ENCODE measurements around the gene ATP8A2. TPM values are rescaled to one million over a fixed set of nuclear protein-coding genes. Genes with fewer than 3 reads are reported as not detected.

ATP8A2 gene
- polyA plus RNA-seq, 1 donor from 2014 or later, result 11.9 TPM

DNA sequence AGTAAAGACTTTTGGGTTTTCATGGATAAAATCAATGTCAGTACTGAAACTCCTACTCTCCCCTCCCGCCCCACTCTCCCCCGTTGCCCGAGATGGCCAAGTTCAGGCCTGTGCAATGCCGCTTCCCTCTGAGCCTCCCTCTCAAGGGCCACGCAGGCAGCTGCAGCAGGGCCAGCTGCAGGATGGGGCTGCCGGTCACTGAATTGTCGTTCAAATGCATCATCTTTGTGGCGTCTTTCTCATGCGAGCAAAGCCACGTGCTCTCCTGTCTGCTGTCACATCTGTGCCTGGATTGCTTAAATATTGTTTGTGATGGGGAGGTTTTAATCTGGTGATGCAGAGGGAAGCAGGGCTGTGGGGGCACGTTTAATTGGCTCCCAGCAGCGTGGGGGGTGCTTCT is 653.4 kb downstream of the ATP8A2 start:
- no peaks in the 10 kb centered on the region for H3K79me2 ChIP-seq (replicated peaks; ENCODE audit: insufficient read depth, low read length)
- no peaks in the 10 kb centered on the region for H3K27me3 ChIP-seq (ENCODE audit: insufficient read depth, low read depth, low read length)
- TF ChIP-seq POLR2AphosphoS5 (IDR thresholded peaks at IDR 0.05), result no peak
- TF ChIP-seq MXI1 (conservative IDR thresholded peaks at IDR 0.05; ENCODE audit: poor library complexity, severe bottlenecking), result no peak
- TF ChIP-seq, protein P1, sequence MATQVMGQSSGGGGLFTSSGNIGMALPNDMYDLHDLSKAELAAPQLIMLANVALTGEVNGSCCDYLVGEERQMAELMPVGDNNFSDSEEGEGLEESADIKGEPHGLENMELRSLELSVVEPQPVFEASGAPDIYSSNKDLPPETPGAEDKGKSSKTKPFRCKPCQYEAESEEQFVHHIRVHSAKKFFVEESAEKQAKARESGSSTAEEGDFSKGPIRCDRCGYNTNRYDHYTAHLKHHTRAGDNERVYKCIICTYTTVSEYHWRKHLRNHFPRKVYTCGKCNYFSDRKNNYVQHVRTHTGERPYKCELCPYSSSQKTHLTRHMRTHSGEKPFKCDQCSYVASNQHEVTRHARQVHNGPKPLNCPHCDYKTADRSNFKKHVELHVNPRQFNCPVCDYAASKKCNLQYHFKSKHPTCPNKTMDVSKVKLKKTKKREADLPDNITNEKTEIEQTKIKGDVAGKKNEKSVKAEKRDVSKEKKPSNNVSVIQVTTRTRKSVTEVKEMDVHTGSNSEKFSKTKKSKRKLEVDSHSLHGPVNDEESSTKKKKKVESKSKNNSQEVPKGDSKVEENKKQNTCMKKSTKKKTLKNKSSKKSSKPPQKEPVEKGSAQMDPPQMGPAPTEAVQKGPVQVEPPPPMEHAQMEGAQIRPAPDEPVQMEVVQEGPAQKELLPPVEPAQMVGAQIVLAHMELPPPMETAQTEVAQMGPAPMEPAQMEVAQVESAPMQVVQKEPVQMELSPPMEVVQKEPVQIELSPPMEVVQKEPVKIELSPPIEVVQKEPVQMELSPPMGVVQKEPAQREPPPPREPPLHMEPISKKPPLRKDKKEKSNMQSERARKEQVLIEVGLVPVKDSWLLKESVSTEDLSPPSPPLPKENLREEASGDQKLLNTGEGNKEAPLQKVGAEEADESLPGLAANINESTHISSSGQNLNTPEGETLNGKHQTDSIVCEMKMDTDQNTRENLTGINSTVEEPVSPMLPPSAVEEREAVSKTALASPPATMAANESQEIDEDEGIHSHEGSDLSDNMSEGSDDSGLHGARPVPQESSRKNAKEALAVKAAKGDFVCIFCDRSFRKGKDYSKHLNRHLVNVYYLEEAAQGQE (IDR thresholded peaks at IDR 0.05; ENCODE audit: borderline replicate concordance), result no peak
- no peak for TF ChIP-seq SMC3 (conservative IDR thresholded peaks at IDR 0.05; ENCODE audit: poor library complexity)
- no peak for TF ChIP-seq RAD21 (conservative IDR thresholded peaks at IDR 0.05)
- TF ChIP-seq EP300 (conservative IDR thresholded peaks at IDR 0.05; ENCODE audit: poor library complexity, severe bottlenecking), result no peak
- TF ChIP-seq, protein P2, sequence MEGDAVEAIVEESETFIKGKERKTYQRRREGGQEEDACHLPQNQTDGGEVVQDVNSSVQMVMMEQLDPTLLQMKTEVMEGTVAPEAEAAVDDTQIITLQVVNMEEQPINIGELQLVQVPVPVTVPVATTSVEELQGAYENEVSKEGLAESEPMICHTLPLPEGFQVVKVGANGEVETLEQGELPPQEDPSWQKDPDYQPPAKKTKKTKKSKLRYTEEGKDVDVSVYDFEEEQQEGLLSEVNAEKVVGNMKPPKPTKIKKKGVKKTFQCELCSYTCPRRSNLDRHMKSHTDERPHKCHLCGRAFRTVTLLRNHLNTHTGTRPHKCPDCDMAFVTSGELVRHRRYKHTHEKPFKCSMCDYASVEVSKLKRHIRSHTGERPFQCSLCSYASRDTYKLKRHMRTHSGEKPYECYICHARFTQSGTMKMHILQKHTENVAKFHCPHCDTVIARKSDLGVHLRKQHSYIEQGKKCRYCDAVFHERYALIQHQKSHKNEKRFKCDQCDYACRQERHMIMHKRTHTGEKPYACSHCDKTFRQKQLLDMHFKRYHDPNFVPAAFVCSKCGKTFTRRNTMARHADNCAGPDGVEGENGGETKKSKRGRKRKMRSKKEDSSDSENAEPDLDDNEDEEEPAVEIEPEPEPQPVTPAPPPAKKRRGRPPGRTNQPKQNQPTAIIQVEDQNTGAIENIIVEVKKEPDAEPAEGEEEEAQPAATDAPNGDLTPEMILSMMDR (IDR thresholded peaks at IDR 0.05; ENCODE audit: poor library complexity, severe bottlenecking), result no peak
- TF ChIP-seq EZH2 (IDR thresholded peaks at IDR 0.05; ENCODE audit: borderline replicate concordance, insufficient read depth, low read length, poor library complexity, severe bottlenecking), result no peak
- no peak for TF ChIP-seq TAF1 (IDR thresholded peaks at IDR 0.05; ENCODE audit: low read depth)
- no peak overlapping the region for H3K4me3 ChIP-seq (ENCODE audit: low read length)
- H2AFZ ChIP-seq (ENCODE audit: low read depth, low read length), result no peak overlapping the region
- H3K9me2 ChIP-seq (ENCODE audit: insufficient read depth, low read length), result no peaks in the 10 kb centered on the region
- H4K20me1 ChIP-seq (ENCODE audit: insufficient read depth), result no peaks in the 10 kb centered on the region
- H3K36me3 ChIP-seq (ENCODE audit: insufficient read depth, low read length), result no peaks in the 10 kb centered on the region
- H3K9me3 ChIP-seq (ENCODE audit: low read length), result no peaks in the 10 kb centered on the region
- no peak overlapping the region for H3K4me2 ChIP-seq (ENCODE audit: low read length)
- no peaks in the 10 kb centered on the region for H3F3A ChIP-seq (ENCODE audit: insufficient read depth, low read length, poor library complexity, severe bottlenecking)
- no peak overlapping the region for H3K9ac ChIP-seq (ENCODE audit: low read length)
- no peak overlapping the region for H3K27ac ChIP-seq (ENCODE audit: low read length)

DNA sequence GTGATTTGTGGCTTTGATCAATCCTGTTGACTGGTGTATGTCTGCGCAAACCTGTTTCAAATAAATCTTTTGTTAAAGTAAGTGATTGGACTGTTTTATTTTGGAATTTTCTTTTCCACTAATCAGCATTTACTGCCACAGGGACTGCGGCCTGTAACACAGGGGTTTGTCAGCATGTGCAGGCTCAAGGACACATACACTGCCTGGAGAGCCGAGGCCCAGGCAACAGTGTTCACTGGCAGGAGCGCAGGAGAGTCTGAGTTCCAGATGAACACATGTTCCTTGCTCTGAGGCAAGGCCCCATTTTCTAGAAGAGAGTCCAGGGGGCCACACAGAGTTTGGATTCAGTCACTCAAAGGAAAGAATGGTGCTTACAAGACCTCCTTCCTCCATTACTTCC is 654.0 kb downstream of the ATP8A2 start:
- H3K4me3 ChIP-seq (ENCODE audit: low read length), result no peak overlapping the region
- H3F3A ChIP-seq (ENCODE audit: insufficient read depth, low read length, poor library complexity, severe bottlenecking), result no peaks in the 10 kb centered on the region
- no peaks in the 10 kb centered on the region for H3K9me2 ChIP-seq (ENCODE audit: insufficient read depth, low read length)
- no peaks in the 10 kb centered on the region for H3K36me3 ChIP-seq (ENCODE audit: insufficient read depth, low read length)
- H3K9me3 ChIP-seq (ENCODE audit: low read length), result no peaks in the 10 kb centered on the region
- H3K9ac ChIP-seq (ENCODE audit: low read length), result no peak overlapping the region
- H3K27ac ChIP-seq (ENCODE audit: low read length), result no peak overlapping the region
- H3K79me2 ChIP-seq (replicated peaks; ENCODE audit: insufficient read depth, low read length), result no peaks in the 10 kb centered on the region
- no peak overlapping the region for H2AFZ ChIP-seq (ENCODE audit: low read depth, low read length)
- no peak for TF ChIP-seq EP300 (conservative IDR thresholded peaks at IDR 0.05; ENCODE audit: poor library complexity, severe bottlenecking)
- no peak for TF ChIP-seq RAD21 (conservative IDR thresholded peaks at IDR 0.05)
- TF ChIP-seq TAF1 (IDR thresholded peaks at IDR 0.05; ENCODE audit: low read depth), result no peak
- TF ChIP-seq, protein P1 (IDR thresholded peaks at IDR 0.05; ENCODE audit: borderline replicate concordance), result no peak
- TF ChIP-seq, protein P2 (IDR thresholded peaks at IDR 0.05; ENCODE audit: poor library complexity, severe bottlenecking), result no peak
- no peak for TF ChIP-seq EZH2 (IDR thresholded peaks at IDR 0.05; ENCODE audit: borderline replicate concordance, insufficient read depth, low read length, poor library complexity, severe bottlenecking)
- TF ChIP-seq POLR2AphosphoS5 (IDR thresholded peaks at IDR 0.05), result no peak
- TF ChIP-seq SMC3 (conservative IDR thresholded peaks at IDR 0.05; ENCODE audit: poor library complexity), result no peak
- TF ChIP-seq MXI1 (conservative IDR thresholded peaks at IDR 0.05; ENCODE audit: poor library complexity, severe bottlenecking), result no peak
- no peaks in the 10 kb centered on the region for H3K27me3 ChIP-seq (ENCODE audit: insufficient read depth, low read depth, low read length)
- no peaks in the 10 kb centered on the region for H4K20me1 ChIP-seq (ENCODE audit: insufficient read depth)
- H3K4me2 ChIP-seq (ENCODE audit: low read length), result no peak overlapping the region
